Activated naive CD8-positive, alpha-beta T cell (primary cell): ENCODE data around the gene SHC3.

Source experiments
- H3K27ac Mint-ChIP-seq: one replicate; pipeline ENCODE4 v1.8.0; 2021; ENCODE audit warnings: mixed read lengths
- H3K27me3 Mint-ChIP-seq: one replicate; pipeline ENCODE4 v1.8.0; 2021; ENCODE audit warnings: mixed read lengths
- H3K36me3 Mint-ChIP-seq: one replicate; pipeline ENCODE4 v1.8.0; 2021; ENCODE audit warnings: mixed read lengths
- H3K4me1 Mint-ChIP-seq: one replicate; pipeline ENCODE4 v1.8.0; 2021; ENCODE audit warnings: low read depth, mixed read lengths
- H3K4me3 Mint-ChIP-seq: one replicate; pipeline ENCODE4 v1.8.0; 2021; ENCODE audit warnings: mild to moderate bottlenecking, mixed read lengths
- H3K9me3 Mint-ChIP-seq: one replicate; pipeline ENCODE4 v1.8.0; 2021; ENCODE audit warnings: low read depth, mixed read lengths

SHC3 gene

DNA sequence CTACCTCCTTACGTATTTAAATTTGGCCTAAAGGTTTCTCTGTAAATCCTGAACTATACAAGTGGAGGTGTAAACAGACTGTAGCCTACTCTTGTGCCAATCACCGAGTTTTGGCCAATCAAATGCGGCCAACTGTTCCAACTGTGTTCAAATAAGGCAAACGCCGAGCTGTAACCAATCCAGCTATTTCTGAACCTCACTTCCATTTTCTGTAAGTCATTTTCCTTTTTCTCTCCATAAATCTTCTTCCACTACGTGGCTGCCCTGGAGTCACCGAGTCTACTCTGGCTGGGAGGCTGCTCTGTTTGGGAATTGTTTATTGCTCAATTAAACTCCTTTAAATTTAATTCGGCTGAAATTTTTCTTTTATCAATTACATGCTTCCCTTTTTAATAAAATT, 129.0 kb downstream of the SHC3 start:
- Mint-ChIP-seq H3K9me3 (no peaks in the 10 kb centered on the region), H3K4me1 (no peaks in the 10 kb centered on the region), H3K4me3 (no peak overlapping the region), H3K27me3 (peaks cover 7% of the 10 kb centered on the region), H3K27ac (no peak overlapping the region), H3K36me3 (no peaks in the 10 kb centered on the region)

DNA sequence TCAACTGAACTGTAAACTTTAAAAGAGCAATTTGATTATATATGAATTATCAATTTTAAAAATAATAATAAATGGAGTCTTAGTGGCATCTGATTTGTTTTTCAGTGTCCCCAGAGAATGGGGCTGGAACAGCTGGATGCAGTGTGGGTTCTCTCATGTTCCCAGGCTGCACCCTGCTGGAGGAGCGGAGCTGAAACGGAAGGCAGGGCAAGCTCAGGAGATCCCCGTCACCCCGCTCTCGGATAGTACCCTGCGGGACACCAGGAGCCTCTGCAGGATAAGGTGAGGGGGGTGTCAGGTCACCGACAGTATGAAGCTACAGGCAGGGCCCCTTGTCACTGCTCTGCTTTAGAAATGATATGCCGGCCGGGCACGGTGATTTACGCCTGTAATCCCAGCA, 130.0 kb downstream of the SHC3 start:
- H3K36me3 Mint-ChIP-seq, result no peaks in the 10 kb centered on the region
- H3K4me3 Mint-ChIP-seq, result no peak overlapping the region
- no peak overlapping the region for H3K27ac Mint-ChIP-seq
- peaks cover 7% of the 10 kb centered on the region for H3K27me3 Mint-ChIP-seq
- H3K4me1 Mint-ChIP-seq, result no peaks in the 10 kb centered on the region
- no peaks in the 10 kb centered on the region for H3K9me3 Mint-ChIP-seq

DNA sequence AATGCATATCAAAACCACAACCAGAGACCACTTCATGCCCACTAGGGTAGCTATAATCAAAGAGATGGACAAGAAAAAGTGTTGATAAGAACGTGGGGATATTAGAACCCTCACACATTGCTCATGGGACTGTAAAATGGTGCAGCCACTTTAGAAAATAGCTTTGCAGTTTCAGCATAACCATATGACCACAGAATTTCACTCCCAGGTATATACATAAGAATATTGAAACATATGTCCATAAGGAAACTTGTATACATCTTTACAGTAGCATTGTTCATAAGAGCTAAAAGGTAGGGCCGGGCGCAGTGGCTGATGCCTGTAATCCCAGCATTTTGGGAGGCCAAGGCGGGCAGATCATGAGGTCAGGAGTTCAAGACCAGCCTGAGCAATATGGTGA, 131.0 kb downstream of the SHC3 start:
- no peaks in the 10 kb centered on the region for H3K4me1 Mint-ChIP-seq
- no peak overlapping the region for H3K27ac Mint-ChIP-seq
- H3K9me3 Mint-ChIP-seq, result no peaks in the 10 kb centered on the region
- peaks cover 7% of the 10 kb centered on the region for H3K27me3 Mint-ChIP-seq
- no peak overlapping the region for H3K4me3 Mint-ChIP-seq
- no peaks in the 10 kb centered on the region for H3K36me3 Mint-ChIP-seq

DNA sequence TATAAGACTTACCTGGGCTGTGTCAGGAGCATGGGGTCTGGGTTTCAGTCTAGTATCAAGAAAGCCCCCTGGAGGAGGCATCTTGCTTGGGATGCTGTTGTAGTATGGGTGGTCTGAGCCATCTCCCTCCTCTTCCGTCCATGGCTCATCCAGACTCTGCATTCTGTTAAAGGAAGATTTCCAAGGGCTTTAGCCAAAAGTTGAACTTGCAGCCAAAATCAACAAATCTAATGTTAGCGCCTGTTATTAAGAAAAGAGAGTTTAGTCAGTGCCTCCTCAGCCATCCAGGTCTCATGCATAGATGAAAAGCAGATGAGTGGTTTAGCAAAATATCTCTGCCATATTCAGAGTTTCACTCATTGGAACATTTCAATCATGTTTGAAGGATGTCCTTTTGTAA, 131.8 kb downstream of the SHC3 start:
- Mint-ChIP-seq H3K27ac (no peak overlapping the region), H3K27me3 (peaks cover 7% of the 10 kb centered on the region), H3K36me3 (no peaks in the 10 kb centered on the region), H3K9me3 (no peaks in the 10 kb centered on the region), H3K4me1 (no peaks in the 10 kb centered on the region), H3K4me3 (no peak overlapping the region)

DNA sequence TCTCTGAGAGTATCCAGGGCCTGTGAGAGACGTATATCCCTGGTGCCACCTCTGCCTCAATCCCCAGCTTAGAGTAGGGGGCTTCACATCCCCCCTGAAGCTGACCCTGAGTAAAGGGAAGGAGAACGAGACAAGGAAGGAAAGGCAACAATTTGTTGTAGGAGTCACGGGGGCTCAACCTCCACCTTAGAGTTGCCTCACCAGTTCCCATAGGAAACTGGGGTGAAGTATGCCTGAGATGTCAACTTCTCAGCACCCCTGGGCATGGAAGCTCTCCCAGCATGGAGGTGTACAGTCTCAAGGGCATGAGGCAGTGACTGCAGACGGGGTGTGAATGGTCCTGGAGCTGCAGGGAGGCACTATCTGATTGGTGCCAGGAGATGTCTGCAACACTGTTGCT, 133.7 kb downstream of the SHC3 start:
- H3K27me3 Mint-ChIP-seq, result peaks cover 8% of the 10 kb centered on the region
- no peak overlapping the region for H3K4me3 Mint-ChIP-seq
- no peak overlapping the region for H3K27ac Mint-ChIP-seq
- H3K9me3 Mint-ChIP-seq, result no peaks in the 10 kb centered on the region
- no peaks in the 10 kb centered on the region for H3K4me1 Mint-ChIP-seq
- H3K36me3 Mint-ChIP-seq, result no peaks in the 10 kb centered on the region

DNA sequence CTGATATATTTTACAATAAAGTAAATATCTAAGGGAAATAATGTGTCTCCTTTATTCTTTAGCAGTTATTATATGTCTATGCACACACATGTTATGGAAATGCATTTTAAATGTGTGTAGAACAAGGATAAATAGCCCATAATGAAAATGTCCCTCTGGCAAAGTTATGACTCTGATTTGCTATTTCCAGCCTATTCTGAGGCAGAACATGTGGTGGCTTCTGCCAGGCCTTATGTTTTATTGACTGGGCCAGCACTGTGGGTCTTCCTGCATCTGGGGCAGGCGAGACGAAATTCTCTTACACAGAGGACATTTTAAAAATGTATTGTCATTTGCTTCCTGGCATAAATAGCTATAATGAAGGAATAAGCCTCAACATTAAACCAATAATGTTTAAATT, 134.5 kb downstream of the SHC3 start:
- no peak overlapping the region for H3K27ac Mint-ChIP-seq
- H3K4me1 Mint-ChIP-seq, result no peaks in the 10 kb centered on the region
- no peaks in the 10 kb centered on the region for H3K9me3 Mint-ChIP-seq
- H3K4me3 Mint-ChIP-seq, result no peak overlapping the region
- no peaks in the 10 kb centered on the region for H3K36me3 Mint-ChIP-seq
- peaks cover 8% of the 10 kb centered on the region for H3K27me3 Mint-ChIP-seq

DNA sequence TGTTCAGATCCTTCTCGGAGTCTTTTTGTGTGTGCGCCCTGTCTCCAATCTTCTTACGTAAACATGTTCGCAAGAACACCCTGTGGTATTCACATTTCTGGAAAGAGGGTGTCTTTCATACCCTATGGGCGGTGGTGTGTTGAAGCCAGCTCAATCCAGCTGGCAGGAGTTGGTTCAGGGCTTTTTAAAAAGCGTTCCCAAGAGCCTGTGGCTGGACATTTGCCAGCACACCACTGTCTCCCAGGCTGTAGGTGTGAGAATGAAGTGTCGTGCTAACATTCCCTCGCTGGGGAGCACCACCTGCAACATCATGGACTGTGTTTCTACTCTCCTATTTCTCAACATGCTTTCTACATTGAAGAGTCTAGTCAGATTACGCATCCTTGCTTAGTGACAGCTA, 135.6 kb downstream of the SHC3 start:
- H3K4me3 Mint-ChIP-seq, result no peak overlapping the region
- peaks cover 6% of the 10 kb centered on the region for H3K27me3 Mint-ChIP-seq
- H3K27ac Mint-ChIP-seq, result no peak overlapping the region
- H3K9me3 Mint-ChIP-seq, result no peaks in the 10 kb centered on the region
- H3K4me1 Mint-ChIP-seq, result no peaks in the 10 kb centered on the region
- H3K36me3 Mint-ChIP-seq, result no peaks in the 10 kb centered on the region

DNA sequence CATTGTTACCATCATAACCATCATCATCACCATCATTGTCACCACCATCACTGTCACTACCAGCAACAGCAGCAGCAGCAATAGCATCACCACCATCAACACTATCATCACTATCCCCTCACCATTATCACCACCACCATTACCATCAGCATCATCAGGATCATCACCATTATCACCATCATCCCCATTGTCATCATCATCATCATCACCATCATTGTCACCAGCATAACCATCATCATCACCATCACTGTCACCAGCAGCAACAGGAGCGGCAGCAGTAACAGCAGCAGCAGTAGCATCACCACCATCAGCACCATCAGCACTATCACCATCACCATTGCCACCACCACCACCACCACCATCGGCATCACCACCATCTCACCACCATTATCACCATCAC, 139.0 kb downstream of the SHC3 start:
- Mint-ChIP-seq H3K27me3 (peaks cover 15% of the 10 kb centered on the region), H3K27ac (no peak overlapping the region), H3K9me3 (no peaks in the 10 kb centered on the region), H3K4me3 (no peak overlapping the region), H3K36me3 (no peaks in the 10 kb centered on the region), H3K4me1 (no peaks in the 10 kb centered on the region)

DNA sequence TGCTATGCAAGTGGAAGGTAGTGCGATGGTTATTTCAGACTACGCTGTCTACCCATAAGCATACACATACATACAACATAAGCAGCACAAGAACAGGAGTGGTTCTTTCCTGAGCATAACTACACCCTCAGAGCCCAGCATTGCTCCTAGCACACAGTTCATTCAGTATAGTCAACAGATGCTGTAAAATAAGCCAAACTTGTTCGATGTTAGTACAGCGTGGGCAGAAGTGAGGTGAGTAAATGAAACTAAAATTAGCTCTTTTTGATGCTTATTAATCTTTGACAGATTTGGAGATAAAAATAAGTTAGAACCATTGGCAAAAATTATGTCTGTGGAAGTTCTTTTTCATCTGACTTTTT, 139.5 kb downstream of the SHC3 start:
- Mint-ChIP-seq H3K27ac (no peak overlapping the region), H3K36me3 (no peaks in the 10 kb centered on the region), H3K4me1 (no peaks in the 10 kb centered on the region), H3K4me3 (no peak overlapping the region), H3K9me3 (no peaks in the 10 kb centered on the region), H3K27me3 (peaks cover 19% of the 10 kb centered on the region)

DNA sequence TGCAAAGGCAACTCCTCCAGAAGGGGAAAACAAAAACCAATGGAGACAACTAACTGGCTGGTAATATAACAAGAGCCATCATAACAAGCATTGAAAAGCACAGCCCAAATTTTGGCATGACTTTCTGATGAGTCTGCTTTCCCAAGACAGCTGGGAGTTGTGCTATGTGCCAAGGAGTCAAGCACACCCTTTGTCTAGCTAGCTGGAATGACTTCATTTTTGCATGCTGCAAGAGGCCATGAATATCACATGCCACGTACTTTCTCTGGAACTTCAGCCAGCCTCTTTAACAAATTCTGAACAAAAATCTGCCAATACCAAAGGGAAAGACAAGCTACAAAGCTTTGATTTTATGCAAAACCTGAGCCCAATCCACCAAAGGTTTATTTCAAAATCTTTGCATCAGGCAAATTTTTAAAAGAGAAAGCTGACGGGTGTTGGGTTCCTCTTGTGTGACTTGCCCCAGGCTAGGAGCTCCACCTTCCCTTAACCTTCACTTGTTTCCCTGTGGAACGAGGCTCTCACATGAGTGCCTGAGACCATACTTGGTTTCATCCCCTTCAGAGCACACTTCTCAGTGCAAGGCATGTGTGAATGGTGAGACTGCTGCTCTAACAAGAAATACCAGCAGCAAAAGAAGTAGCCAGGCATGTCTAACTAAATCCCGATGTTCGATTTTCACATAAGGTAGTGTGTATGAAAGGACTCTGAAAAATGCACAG, 140.1 kb downstream of the SHC3 start:
- Mint-ChIP-seq H3K4me1 (no peaks in the 10 kb centered on the region), H3K27me3 (peaks cover 19% of the 10 kb centered on the region), H3K4me3 (no peak overlapping the region), H3K36me3 (no peaks in the 10 kb centered on the region), H3K9me3 (no peaks in the 10 kb centered on the region), H3K27ac (no peak overlapping the region)

DNA sequence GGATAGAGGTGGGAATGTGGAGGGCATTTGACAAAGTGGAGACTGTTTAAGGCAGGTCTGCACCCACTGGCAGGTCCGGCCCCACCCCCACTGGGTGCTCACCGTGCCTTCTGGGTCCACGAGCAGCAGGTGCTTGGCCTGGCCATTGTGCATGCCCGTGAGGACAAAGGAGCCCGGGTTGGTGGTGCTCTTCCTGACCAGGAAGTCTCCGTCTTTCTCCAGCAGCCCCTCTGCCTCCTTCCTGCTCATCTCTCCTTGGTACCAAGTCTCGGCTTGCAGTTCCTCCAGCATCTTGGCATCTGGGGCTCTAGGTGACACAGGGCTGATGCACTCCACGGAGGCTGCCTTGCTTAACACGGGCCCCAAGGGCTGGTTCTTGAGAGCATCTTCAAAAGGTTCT, 140.7 kb downstream of the SHC3 start:
- Mint-ChIP-seq H3K9me3 (no peaks in the 10 kb centered on the region), H3K4me3 (no peak overlapping the region), H3K27ac (no peak overlapping the region), H3K36me3 (no peaks in the 10 kb centered on the region), H3K4me1 (no peaks in the 10 kb centered on the region), H3K27me3 (peaks cover 19% of the 10 kb centered on the region)

DNA sequence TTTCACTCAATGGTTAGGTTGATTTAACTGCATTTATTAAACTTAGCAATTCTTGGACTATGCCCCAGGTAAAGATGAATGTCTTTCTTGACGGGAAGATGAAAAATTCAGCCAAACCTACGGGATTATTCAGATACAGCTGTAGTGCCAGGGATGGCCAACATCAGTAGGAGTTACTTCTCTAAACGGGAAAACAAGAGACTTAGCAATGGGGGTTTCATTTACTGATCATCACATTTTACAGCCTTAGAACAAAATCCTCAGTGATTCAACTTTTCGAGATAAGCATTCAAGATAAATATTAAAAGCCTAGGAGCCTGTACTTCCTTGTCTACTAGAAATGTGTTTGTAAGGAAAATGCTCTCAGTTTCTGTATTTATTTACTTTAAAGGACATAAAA, 141.3 kb downstream of the SHC3 start:
- Mint-ChIP-seq H3K27me3 (peaks cover 19% of the 10 kb centered on the region), H3K27ac (no peak overlapping the region), H3K4me1 (no peaks in the 10 kb centered on the region), H3K9me3 (no peaks in the 10 kb centered on the region), H3K36me3 (no peaks in the 10 kb centered on the region), H3K4me3 (no peak overlapping the region)

DNA sequence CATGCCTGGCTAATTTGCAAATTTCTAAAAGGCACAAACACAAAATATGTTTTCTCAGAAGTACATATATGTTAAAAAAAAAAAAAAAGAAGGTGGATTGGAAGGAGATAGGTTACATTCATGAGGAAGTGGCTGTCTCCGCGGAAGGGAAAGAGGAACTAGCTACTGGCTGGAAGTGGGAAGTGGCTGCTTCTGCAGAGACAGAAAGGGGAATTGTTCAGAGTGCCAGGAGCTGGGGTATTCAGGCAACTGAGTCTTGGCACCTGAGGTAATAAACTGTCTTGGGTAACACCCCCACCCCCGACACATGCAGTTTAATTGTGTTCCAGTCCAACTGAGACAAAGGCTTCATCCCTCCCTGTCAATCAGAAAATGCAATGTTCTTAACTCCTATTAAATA, 141.7 kb downstream of the SHC3 start:
- H3K36me3 Mint-ChIP-seq, result no peaks in the 10 kb centered on the region
- H3K27me3 Mint-ChIP-seq, result peaks cover 19% of the 10 kb centered on the region
- no peaks in the 10 kb centered on the region for H3K4me1 Mint-ChIP-seq
- H3K27ac Mint-ChIP-seq, result no peak overlapping the region
- H3K9me3 Mint-ChIP-seq, result no peaks in the 10 kb centered on the region
- no peak overlapping the region for H3K4me3 Mint-ChIP-seq

DNA sequence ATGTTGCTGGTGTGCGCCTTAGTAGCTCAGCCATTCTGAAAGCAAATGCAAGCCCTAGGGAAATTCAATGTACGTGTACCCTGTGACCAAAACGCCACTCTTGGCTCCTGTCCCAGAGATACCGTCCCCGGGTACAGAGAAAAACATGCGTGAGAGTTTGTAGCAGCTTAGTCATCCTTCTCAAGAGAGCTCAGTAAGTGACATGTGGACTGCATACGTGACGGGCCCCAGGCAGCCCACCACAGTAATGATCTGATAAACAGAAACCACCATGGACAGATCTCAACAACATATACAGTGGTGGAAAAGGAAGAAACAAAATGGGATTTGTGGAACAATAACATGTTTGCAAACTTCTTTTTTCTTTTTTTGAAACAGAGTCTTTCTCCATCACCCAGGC, 142.2 kb downstream of the SHC3 start:
- Mint-ChIP-seq H3K36me3 (no peaks in the 10 kb centered on the region), H3K4me3 (no peak overlapping the region), H3K4me1 (no peaks in the 10 kb centered on the region), H3K9me3 (no peaks in the 10 kb centered on the region), H3K27ac (no peak overlapping the region), H3K27me3 (peaks cover 19% of the 10 kb centered on the region)

DNA sequence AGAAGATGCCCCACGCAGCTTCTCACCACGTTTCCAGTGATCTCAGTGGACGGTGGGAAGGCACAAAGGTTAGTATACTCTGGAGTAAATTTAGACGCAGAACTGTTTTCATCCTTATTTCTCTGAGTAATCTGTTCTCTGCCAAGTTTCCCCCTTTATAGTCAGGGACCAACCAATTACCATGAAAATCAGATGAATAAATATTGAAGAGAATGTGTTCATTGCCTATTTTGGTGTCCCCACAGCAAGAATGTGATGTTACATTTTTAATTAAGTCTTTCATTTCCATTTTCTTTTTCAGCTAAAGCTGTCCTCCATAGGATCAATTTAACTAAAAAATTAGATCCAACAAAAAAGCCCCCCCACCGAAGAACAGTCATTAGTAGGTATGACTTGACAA, 146.0 kb downstream of the SHC3 start:
- Mint-ChIP-seq H3K9me3 (peaks cover 13% of the 10 kb centered on the region), H3K4me1 (no peaks in the 10 kb centered on the region), H3K36me3 (peaks cover 3% of the 10 kb centered on the region), H3K27ac (no peak overlapping the region), H3K27me3 (peaks cover 22% of the 10 kb centered on the region), H3K4me3 (no peak overlapping the region)

DNA sequence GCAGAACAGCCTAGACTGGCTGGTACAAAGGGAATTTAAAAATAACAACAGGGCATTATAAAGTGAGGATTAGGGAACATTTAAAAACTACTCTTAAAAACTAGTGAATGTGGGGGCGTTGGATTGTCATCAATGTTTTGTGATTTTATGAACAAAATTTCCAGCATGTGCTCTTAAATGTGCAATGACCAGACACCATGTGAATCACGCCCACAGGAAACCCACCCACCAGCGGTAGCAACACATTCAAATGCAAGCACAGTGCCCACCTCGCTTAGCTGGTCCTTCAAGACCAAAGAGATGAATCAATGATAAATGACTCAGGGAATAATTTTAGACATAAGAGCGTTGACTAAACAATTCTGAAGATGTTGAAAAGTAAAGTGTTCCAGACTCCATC, 146.4 kb downstream of the SHC3 start:
- Mint-ChIP-seq H3K27me3 (peaks cover 23% of the 10 kb centered on the region), H3K4me3 (no peak overlapping the region), H3K4me1 (no peaks in the 10 kb centered on the region), H3K27ac (no peak overlapping the region), H3K9me3 (peaks cover 13% of the 10 kb centered on the region), H3K36me3 (peaks cover 3% of the 10 kb centered on the region)
